Adrenal gland (tissue), 5 donors: ENCODE results near the gene SNAI3.

Experiments
- POLR2A ChIP-seq, 2 donors: fragments of 450-650 bp; IDR thresholded peaks; one replicate each; pipeline ENCODE4 v1.6.1; 2017; ENCODE audit warnings: antibody characterized with exemption in 2 of 2, mild to moderate bottlenecking in 2 of 2, moderate library complexity in 1 of 2
- TF ChIP-seq, protein P1 (sequence below), 6 experiments: fragments of 450-650 bp in 4 of 6; fragments of 200-600 bp in 2 of 6; sonication (generic) in 1 of 6; IDR thresholded peaks; 1 replicate in 5 of 6; 2 replicates in 1 of 6; pipeline versions ENCODE4 v1.5.1 to v1.8.0; 2016 to 2021; ENCODE audit warnings: antibody characterized with exemption in 6 of 6, mild to moderate bottlenecking in 2 of 6, moderate library complexity in 1 of 6
- donor health status: DM: no; HTN: no; CAD: no.

- TF ChIP-seq, protein P1, sequence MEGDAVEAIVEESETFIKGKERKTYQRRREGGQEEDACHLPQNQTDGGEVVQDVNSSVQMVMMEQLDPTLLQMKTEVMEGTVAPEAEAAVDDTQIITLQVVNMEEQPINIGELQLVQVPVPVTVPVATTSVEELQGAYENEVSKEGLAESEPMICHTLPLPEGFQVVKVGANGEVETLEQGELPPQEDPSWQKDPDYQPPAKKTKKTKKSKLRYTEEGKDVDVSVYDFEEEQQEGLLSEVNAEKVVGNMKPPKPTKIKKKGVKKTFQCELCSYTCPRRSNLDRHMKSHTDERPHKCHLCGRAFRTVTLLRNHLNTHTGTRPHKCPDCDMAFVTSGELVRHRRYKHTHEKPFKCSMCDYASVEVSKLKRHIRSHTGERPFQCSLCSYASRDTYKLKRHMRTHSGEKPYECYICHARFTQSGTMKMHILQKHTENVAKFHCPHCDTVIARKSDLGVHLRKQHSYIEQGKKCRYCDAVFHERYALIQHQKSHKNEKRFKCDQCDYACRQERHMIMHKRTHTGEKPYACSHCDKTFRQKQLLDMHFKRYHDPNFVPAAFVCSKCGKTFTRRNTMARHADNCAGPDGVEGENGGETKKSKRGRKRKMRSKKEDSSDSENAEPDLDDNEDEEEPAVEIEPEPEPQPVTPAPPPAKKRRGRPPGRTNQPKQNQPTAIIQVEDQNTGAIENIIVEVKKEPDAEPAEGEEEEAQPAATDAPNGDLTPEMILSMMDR (IDR thresholded peaks at IDR 0.05), result no peak
- TF ChIP-seq POLR2A (IDR thresholded peaks at IDR 0.05), result no peak
These were observed 27.5 kb upstream of the SNAI3 start for GRCh38 chr16:88713568-88714419.
